Stimulated activated CD8-positive, alpha-beta memory T cell treated with anti-CD3 and anti-CD28 coated beads, Interleukin-7, amount 100 ng/mL, for 1 hour (primary cell): ENCODE data around the gene RCAN1.
"Not testable (repeated sequence)": the region's sequence is repeated elsewhere in the genome, so short reads cannot be mapped to it uniquely, and the experiment has no call there.

Source experiments
- DNase-seq, 2 donors: peaks; one replicate each; pipeline ENCODE4 v3.0.0-alpha.2; 2020; ENCODE audit warnings: low read depth in 2 of 2

RCAN1 gene

GRCh38 chr21:34517491-34518245, 97.2 kb downstream of the RCAN1 start:
- no peak for DNase-seq

GRCh38 chr21:34517039-34517438, 97.9 kb downstream of the RCAN1 start:
- no peak for DNase-seq

- no peak for DNase-seq
Measured at GRCh38 chr21:34514576-34515115, 100.3 kb downstream of the RCAN1 start.

- DNase-seq, result no peak
Measured at GRCh38 chr21:34513129-34513675, 101.7 kb downstream of the RCAN1 start.

GRCh38 chr21:34511787-34512455, 103.0 kb downstream of the RCAN1 start, which contains the start of gene KCNE1:
TSS of gene KCNE1 (minus strand) at chr21:34512210. CDS start at chr21:34449634, 62,576 bp downstream.
- no peak for DNase-seq

GRCh38 chr21:34511181-34511580, 103.7 kb downstream of the RCAN1 start:
- DNase-seq, result no peak

GRCh38 chr21:34510148-34511142, 104.5 kb downstream of the RCAN1 start:
- no peak for DNase-seq

- no peak for DNase-seq
Measured at GRCh38 chr21:34509151-34509550, 105.8 kb downstream of the RCAN1 start.

- no peak for DNase-seq
Measured at GRCh38 chr21:34504595-34504994, 110.3 kb downstream of the RCAN1 start.

GRCh38 chr21:34502480-34503106, 112.3 kb downstream of the RCAN1 start:
- DNase-seq, result no peak

- DNase-seq, result no peak
Measured at GRCh38 chr21:34501716-34502115, 113.2 kb downstream of the RCAN1 start.

GRCh38 chr21:34500191-34500590, 114.7 kb downstream of the RCAN1 start:
- DNase-seq, result no peak

GRCh38 chr21:34499116-34499515, 115.8 kb downstream of the RCAN1 start:
- no peak for DNase-seq

- no peak for DNase-seq
Measured at GRCh38 chr21:34498623-34499022, 116.3 kb downstream of the RCAN1 start.

GRCh38 chr21:34483854-34484253, 131.1 kb downstream of the RCAN1 start:
- not testable (repeated sequence) for DNase-seq

- not testable (repeated sequence) for DNase-seq
Measured at GRCh38 chr21:34483435-34483834, 131.5 kb downstream of the RCAN1 start.

- not testable (repeated sequence) for DNase-seq
Measured at GRCh38 chr21:34467333-34467732, 147.6 kb downstream of the RCAN1 start.
